ENCODE data around the gene TEX26.

- TF ChIP-seq CTCF (IDR thresholded peaks at IDR 0.05) (no peak), POLR2A (IDR thresholded peaks at IDR 0.05) (no peak)
Measured at GRCh38 chr13:31016342-31017325, 84.2 kb downstream of the TEX26 start.
